HFFc6 (cell line): ENCODE data around the gene MED16. TPM values are rescaled to one million over a fixed set of nuclear protein-coding genes. Genes with fewer than 3 reads are reported as not detected.
A peak's percentile ranks its signal among the peaks of the same experiment; 100 is the strongest.

ENCODE experiments used
- DNase-seq: peaks from one replicate; pipeline ENCODE4 v3.0.0-alpha.2; 2018
- H3K27ac Mint-ChIP-seq: 2 replicates; pipeline ENCODE4 v1.8.0; 2020; ENCODE audit warnings: mild to moderate bottlenecking, mixed read lengths
- H3K27me3 Mint-ChIP-seq: 2 replicates; pipeline ENCODE4 v1.8.0; 2021; ENCODE audit warnings: mild to moderate bottlenecking, moderate library complexity, mixed read lengths; ENCODE audit not compliant: insufficient read depth
- H3K36me3 Mint-ChIP-seq: 2 replicates; pipeline ENCODE4 v1.8.0; 2021; ENCODE audit warnings: low read depth, mixed read lengths
- H3K4me1 Mint-ChIP-seq: 2 replicates; pipeline ENCODE4 v1.8.0; 2020; ENCODE audit warnings: low read depth, mixed read lengths
- H3K4me3 Mint-ChIP-seq: 2 replicates; pipeline ENCODE4 v1.8.0; 2020; ENCODE audit warnings: mild to moderate bottlenecking, moderate library complexity, mixed read lengths
- H3K9me3 Mint-ChIP-seq: 2 replicates; pipeline ENCODE4 v1.8.0; 2020; ENCODE audit warnings: mild to moderate bottlenecking, mixed read lengths
- total RNA-seq, 6 experiments: library from RNA; stranded (reverse); fragmentation: NEBNext Ultra II Directional; extraction: Animal tissue kit (Norgen Biotek cat#: 25700); gene quantifications; 2 replicates in 1 of 6; 3 replicates in 5 of 6; pipeline ENCODE4 v1.2.3, GENCODE V29; 2021
- TF ChIP-seq, protein P1 (sequence below): fragments of 200-600 bp; sonication (generic); IDR thresholded peaks from 2 replicates; pipeline ENCODE4 v1.5.0; 2021; ENCODE audit warnings: antibody characterized with exemption, mild to moderate bottlenecking

The MED16 gene
- total RNA-seq, 6 experiments from 2014 or later = 58.1 to 91.0 (median 70.9) TPM

DNA sequence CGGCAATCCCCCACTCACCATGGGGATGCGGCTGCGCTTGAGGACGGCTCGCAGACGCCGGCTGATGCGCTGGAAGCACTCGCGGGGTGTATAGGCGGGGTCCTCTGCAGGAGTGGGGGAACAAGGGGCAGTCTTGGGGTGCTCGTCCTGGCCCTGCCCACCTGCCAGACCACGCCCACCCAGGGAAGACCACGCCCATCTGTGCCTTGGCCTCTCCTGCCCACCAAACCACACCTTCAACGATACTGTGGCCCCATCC lies 7.0 kb upstream of the MED16 start:
- no peak overlapping the region for H3K27ac Mint-ChIP-seq
- no peaks in the 10 kb centered on the region for H3K27me3 Mint-ChIP-seq
- H3K36me3 Mint-ChIP-seq = peaks cover 5% of the 10 kb centered on the region; the same call in 1 of the 2 replicates
- DNase-seq = no peak
- no peak overlapping the region for H3K4me3 Mint-ChIP-seq
- no peaks in the 10 kb centered on the region for H3K4me1 Mint-ChIP-seq
- TF ChIP-seq, protein P1, sequence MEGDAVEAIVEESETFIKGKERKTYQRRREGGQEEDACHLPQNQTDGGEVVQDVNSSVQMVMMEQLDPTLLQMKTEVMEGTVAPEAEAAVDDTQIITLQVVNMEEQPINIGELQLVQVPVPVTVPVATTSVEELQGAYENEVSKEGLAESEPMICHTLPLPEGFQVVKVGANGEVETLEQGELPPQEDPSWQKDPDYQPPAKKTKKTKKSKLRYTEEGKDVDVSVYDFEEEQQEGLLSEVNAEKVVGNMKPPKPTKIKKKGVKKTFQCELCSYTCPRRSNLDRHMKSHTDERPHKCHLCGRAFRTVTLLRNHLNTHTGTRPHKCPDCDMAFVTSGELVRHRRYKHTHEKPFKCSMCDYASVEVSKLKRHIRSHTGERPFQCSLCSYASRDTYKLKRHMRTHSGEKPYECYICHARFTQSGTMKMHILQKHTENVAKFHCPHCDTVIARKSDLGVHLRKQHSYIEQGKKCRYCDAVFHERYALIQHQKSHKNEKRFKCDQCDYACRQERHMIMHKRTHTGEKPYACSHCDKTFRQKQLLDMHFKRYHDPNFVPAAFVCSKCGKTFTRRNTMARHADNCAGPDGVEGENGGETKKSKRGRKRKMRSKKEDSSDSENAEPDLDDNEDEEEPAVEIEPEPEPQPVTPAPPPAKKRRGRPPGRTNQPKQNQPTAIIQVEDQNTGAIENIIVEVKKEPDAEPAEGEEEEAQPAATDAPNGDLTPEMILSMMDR = no peak
- H3K9me3 Mint-ChIP-seq = no peaks in the 10 kb centered on the region

DNA sequence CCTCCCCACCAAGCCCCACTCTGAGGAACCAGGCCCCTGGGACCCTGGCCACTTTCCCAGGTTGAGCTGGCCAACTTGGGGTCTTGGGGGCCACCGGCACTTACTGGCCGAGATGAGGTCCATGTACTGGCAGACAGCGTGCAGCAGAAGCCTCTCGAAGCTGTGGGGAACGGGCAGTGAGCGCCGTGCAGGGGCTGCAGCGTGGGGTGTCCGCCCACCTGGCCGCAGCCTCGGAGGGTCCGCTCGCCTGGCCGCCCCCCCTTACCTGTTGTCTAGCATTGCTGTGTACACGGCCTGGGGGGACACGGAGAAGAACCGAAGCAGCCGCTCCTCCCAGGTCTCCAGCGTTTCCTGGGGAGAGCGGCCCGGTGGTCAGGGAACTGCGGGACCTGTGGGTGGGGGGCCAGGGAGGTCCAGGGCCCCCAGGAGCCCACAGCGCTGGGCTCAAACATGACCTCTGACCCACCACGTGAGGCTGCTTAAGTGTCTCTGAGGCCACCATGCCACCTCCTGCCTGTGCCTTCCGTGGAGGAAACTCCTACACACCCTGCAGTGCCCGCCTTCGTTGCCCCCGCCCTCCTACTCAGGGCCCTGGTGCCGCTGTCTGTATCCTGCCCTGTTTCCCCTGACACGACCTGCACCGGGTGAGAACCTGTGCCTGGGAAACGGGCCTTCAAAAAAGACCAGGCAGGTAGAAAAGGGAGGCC lies 6.5 kb upstream of the MED16 start:
- no peak for DNase-seq
- H3K4me3 Mint-ChIP-seq = no peak overlapping the region
- TF ChIP-seq, protein P1 = no peak
- H3K9me3 Mint-ChIP-seq = no peaks in the 10 kb centered on the region
- no peaks in the 10 kb centered on the region for H3K27me3 Mint-ChIP-seq
- no peak overlapping the region for H3K27ac Mint-ChIP-seq
- no peaks in the 10 kb centered on the region for H3K4me1 Mint-ChIP-seq
- H3K36me3 Mint-ChIP-seq = peaks cover 5% of the 10 kb centered on the region; the same call in 1 of the 2 replicates

DNA sequence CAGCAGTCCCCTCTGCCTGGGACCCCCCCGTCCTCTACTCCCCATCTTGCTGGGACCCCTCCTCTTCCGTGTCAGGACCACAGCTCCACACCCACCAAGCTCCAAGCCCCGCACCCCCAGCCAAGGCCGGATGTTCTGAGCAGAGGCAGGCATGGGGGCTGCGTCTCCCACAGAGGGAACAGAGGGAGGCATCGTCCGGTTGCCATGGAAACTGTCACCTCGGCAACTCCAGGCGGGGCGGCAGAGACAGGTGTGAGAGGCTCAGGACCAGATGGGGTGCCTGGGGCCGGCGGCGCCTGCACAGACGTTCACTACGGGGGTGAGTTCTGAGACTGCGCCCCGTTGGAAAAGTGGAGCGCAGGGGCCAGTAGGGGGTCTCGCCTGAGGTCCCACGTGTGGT lies 5.7 kb upstream of the MED16 start:
- no peaks in the 10 kb centered on the region for H3K4me1 Mint-ChIP-seq
- H3K27me3 Mint-ChIP-seq = peaks cover 2% of the 10 kb centered on the region; the same call in 1 of the 2 replicates
- TF ChIP-seq, protein P1 = no peak
- no peak for DNase-seq
- H3K27ac Mint-ChIP-seq = no peak overlapping the region
- no peaks in the 10 kb centered on the region for H3K9me3 Mint-ChIP-seq
- H3K4me3 Mint-ChIP-seq = no peak overlapping the region
- H3K36me3 Mint-ChIP-seq = no peaks in the 10 kb centered on the region

GRCh38 chr19:897442-898039 lies 4.6 kb upstream of the MED16 start:
- H3K4me3 Mint-ChIP-seq = no peak overlapping the region
- no peaks in the 10 kb centered on the region for H3K36me3 Mint-ChIP-seq
- no peaks in the 10 kb centered on the region for H3K9me3 Mint-ChIP-seq
- no peak overlapping the region for H3K27ac Mint-ChIP-seq
- H3K27me3 Mint-ChIP-seq = peaks cover 7% of the 10 kb centered on the region
- TF ChIP-seq, protein P1 = peak; percentile 49
- H3K4me1 Mint-ChIP-seq = no peaks in the 10 kb centered on the region
- no peak for DNase-seq

- H3K36me3 Mint-ChIP-seq = no peaks in the 10 kb centered on the region
- no peaks in the 10 kb centered on the region for H3K9me3 Mint-ChIP-seq
- H3K4me3 Mint-ChIP-seq = no peak overlapping the region
- DNase-seq = no peak
- no peak overlapping the region for H3K27ac Mint-ChIP-seq
- TF ChIP-seq, protein P1 = no peak
- peaks cover 7% of the 10 kb centered on the region for H3K27me3 Mint-ChIP-seq
- no peaks in the 10 kb centered on the region for H3K4me1 Mint-ChIP-seq
These were observed 4.0 kb upstream of the MED16 start for GRCh38 chr19:896999-897398.
